ENCODE data around the gene LEPR.

The LEPR gene

GRCh38 chr1:65387821-65388220, 32.6 kb upstream of the LEPR start:
- Histone ChIP-seq H3K18ac (ENCODE audit: low read depth in 1 of 2, low read length in 2 of 2) (no peak overlapping the region), H4K8ac (ENCODE audit: low read length) (no peak overlapping the region), H3K27ac (ENCODE audit: low read length, poor library complexity, severe bottlenecking) (peak overlapping the region; percentile 12), H3K4ac (ENCODE audit: low read depth in 1 of 2, low read length in 2 of 2) (no peak overlapping the region), H3K79me1 (replicated peaks; ENCODE audit: low read length, poor library complexity, severe bottlenecking) (no peaks in the 10 kb centered on the region), H3K23ac (ENCODE audit: low read length in 2 of 2) (no peak overlapping the region), H3K4me3 (ENCODE audit: insufficient read depth in 1 of 2, low read depth in 1 of 2, low read length in 2 of 2) (no peak overlapping the region), H3K36me3 (ENCODE audit: control insufficient read depth in 1 of 2, insufficient read depth in 2 of 2, low read depth in 1 of 2, low read length in 2 of 2) (peaks cover 0 to 7% of the 10 kb centered on the region in 2 experiments), H3K9ac (ENCODE audit: low read length) (no peak overlapping the region), H3K4me2 (ENCODE audit: low read length, poor library complexity, severe bottlenecking) (no peak overlapping the region), H3K14ac (ENCODE audit: low read length in 2 of 2) (no peak overlapping the region), H2BK15ac (ENCODE audit: low read depth, poor library complexity, severe bottlenecking) (no peak overlapping the region), H3K9me3 (ENCODE audit: control insufficient read depth, low read length) (no peaks in the 10 kb centered on the region), H2BK120ac (ENCODE audit: low read depth, low read length) (no peak overlapping the region), H3K27me3 (ENCODE audit: control insufficient read depth in 1 of 2, insufficient read depth in 1 of 2, low read length in 2 of 2) (no peaks in the 10 kb centered on the region), H2BK12ac (ENCODE audit: low read length in 2 of 2) (no peak overlapping the region), H3K4me1 (ENCODE audit: control insufficient read depth, insufficient read depth, low read depth, low read length) (no peaks in the 10 kb centered on the region), H4K91ac (ENCODE audit: low read length) (no peak overlapping the region), H2BK5ac (ENCODE audit: low read depth, low read length, poor library complexity, severe bottlenecking) (no peak overlapping the region), H2AK5ac (ENCODE audit: low read length, severe bottlenecking) (no peak overlapping the region), H2AFZ (ENCODE audit: low read depth, low read length) (no peak overlapping the region)
- 89% methylated on average over 1 of the region's 2 CpGs for WGBS
- DNase-seq = no peak

- H2BK120ac ChIP-seq (ENCODE audit: low read depth, low read length) = no peak overlapping the region
- no peak overlapping the region for H3K4ac ChIP-seq (ENCODE audit: low read depth in 1 of 2, low read length in 2 of 2)
- no peak overlapping the region for H4K91ac ChIP-seq (ENCODE audit: low read length)
- H3K27me3 ChIP-seq (ENCODE audit: control insufficient read depth in 1 of 2, insufficient read depth in 1 of 2, low read length in 2 of 2) = no peaks in the 10 kb centered on the region
- H3K4me3 ChIP-seq (ENCODE audit: insufficient read depth in 1 of 2, low read depth in 1 of 2, low read length in 2 of 2) = no peak overlapping the region
- H3K4me2 ChIP-seq (ENCODE audit: low read length, poor library complexity, severe bottlenecking) = no peak overlapping the region
- no peaks in the 10 kb centered on the region for H3K9me3 ChIP-seq (ENCODE audit: control insufficient read depth, low read length)
- no peak overlapping the region for H3K23ac ChIP-seq (ENCODE audit: low read length in 2 of 2)
- H3K18ac ChIP-seq (ENCODE audit: low read depth in 1 of 2, low read length in 2 of 2) = no peak overlapping the region
- H2BK12ac ChIP-seq (ENCODE audit: low read length in 2 of 2) = no peak overlapping the region
- H2BK15ac ChIP-seq (ENCODE audit: low read depth, poor library complexity, severe bottlenecking) = no peak overlapping the region
- no peak overlapping the region for H4K8ac ChIP-seq (ENCODE audit: low read length)
- H3K14ac ChIP-seq (ENCODE audit: low read length in 2 of 2) = no peak overlapping the region
- H3K9ac ChIP-seq (ENCODE audit: low read length) = no peak overlapping the region
- H2AFZ ChIP-seq (ENCODE audit: low read depth, low read length) = no peak overlapping the region
- 100% methylated on average over 1 of the region's 3 CpGs for WGBS
- DNase-seq = no peak
- peaks cover 0 to 7% of the 10 kb centered on the region in 2 experiments for H3K36me3 ChIP-seq (ENCODE audit: control insufficient read depth in 1 of 2, insufficient read depth in 2 of 2, low read depth in 1 of 2, low read length in 2 of 2)
- no peak overlapping the region for H3K27ac ChIP-seq (ENCODE audit: low read length, poor library complexity, severe bottlenecking)
- no peaks in the 10 kb centered on the region for H3K79me1 ChIP-seq (replicated peaks; ENCODE audit: low read length, poor library complexity, severe bottlenecking)
- no peak overlapping the region for H2AK5ac ChIP-seq (ENCODE audit: low read length, severe bottlenecking)
- H3K4me1 ChIP-seq (ENCODE audit: control insufficient read depth, insufficient read depth, low read depth, low read length) = no peaks in the 10 kb centered on the region
- H2BK5ac ChIP-seq (ENCODE audit: low read depth, low read length, poor library complexity, severe bottlenecking) = no peak overlapping the region
Observed at GRCh38 chr1:65388908-65389695, 31.4 kb upstream of the LEPR start.

- 96% methylated on average over 7 of the region's 7 CpGs for WGBS
- Histone ChIP-seq H3K27me3 (ENCODE audit: control insufficient read depth in 1 of 2, insufficient read depth in 1 of 2, low read length in 2 of 2) (no peaks in the 10 kb centered on the region), H3K4me2 (ENCODE audit: low read length, poor library complexity, severe bottlenecking) (no peak overlapping the region), H3K14ac (ENCODE audit: low read length in 2 of 2) (no peak overlapping the region), H2BK120ac (ENCODE audit: low read depth, low read length) (no peak overlapping the region), H2BK5ac (ENCODE audit: low read depth, low read length, poor library complexity, severe bottlenecking) (no peak overlapping the region), H3K18ac (ENCODE audit: low read depth in 1 of 2, low read length in 2 of 2) (no peak overlapping the region), H3K36me3 (ENCODE audit: control insufficient read depth in 1 of 2, insufficient read depth in 2 of 2, low read depth in 1 of 2, low read length in 2 of 2) (peaks cover 0 to 5% of the 10 kb centered on the region in 2 experiments), H2AK5ac (ENCODE audit: low read length, severe bottlenecking) (no peak overlapping the region), H3K27ac (ENCODE audit: low read length, poor library complexity, severe bottlenecking) (no peak overlapping the region), H2BK15ac (ENCODE audit: low read depth, poor library complexity, severe bottlenecking) (no peak overlapping the region), H3K23ac (ENCODE audit: low read length in 2 of 2) (no peak overlapping the region), H3K9me3 (ENCODE audit: control insufficient read depth, low read length) (no peaks in the 10 kb centered on the region), H3K4me1 (ENCODE audit: control insufficient read depth, insufficient read depth, low read depth, low read length) (peaks cover 2% of the 10 kb centered on the region), H3K4me3 (ENCODE audit: insufficient read depth in 1 of 2, low read depth in 1 of 2, low read length in 2 of 2) (no peak overlapping the region), H4K8ac (ENCODE audit: low read length) (no peak overlapping the region), H2BK12ac (ENCODE audit: low read length in 2 of 2) (no peak overlapping the region), H3K4ac (ENCODE audit: low read depth in 1 of 2, low read length in 2 of 2) (no peak overlapping the region), H4K91ac (ENCODE audit: low read length) (no peak overlapping the region), H3K79me1 (replicated peaks; ENCODE audit: low read length, poor library complexity, severe bottlenecking) (no peaks in the 10 kb centered on the region), H3K9ac (ENCODE audit: low read length) (no peak overlapping the region), H2AFZ (ENCODE audit: low read depth, low read length) (no peak overlapping the region)
- DNase-seq = no peak
Observed at GRCh38 chr1:65392497-65392896, 28.0 kb upstream of the LEPR start.

GRCh38 chr1:65393347-65393746, 27.1 kb upstream of the LEPR start:
- peaks cover 2% of the 10 kb centered on the region for H3K4me1 ChIP-seq (ENCODE audit: control insufficient read depth, insufficient read depth, low read depth, low read length)
- H2BK12ac ChIP-seq (ENCODE audit: low read length in 2 of 2) = no peak overlapping the region
- no peak overlapping the region for H4K91ac ChIP-seq (ENCODE audit: low read length)
- H3K23ac ChIP-seq (ENCODE audit: low read length in 2 of 2) = no peak overlapping the region
- no peak overlapping the region for H2BK5ac ChIP-seq (ENCODE audit: low read depth, low read length, poor library complexity, severe bottlenecking)
- no peak overlapping the region for H2BK15ac ChIP-seq (ENCODE audit: low read depth, poor library complexity, severe bottlenecking)
- no peak overlapping the region for H3K14ac ChIP-seq (ENCODE audit: low read length in 2 of 2)
- H3K27ac ChIP-seq (ENCODE audit: low read length, poor library complexity, severe bottlenecking) = peak overlapping the region; percentile 15
- no peak overlapping the region for H3K4me3 ChIP-seq (ENCODE audit: insufficient read depth in 1 of 2, low read depth in 1 of 2, low read length in 2 of 2)
- H3K4ac ChIP-seq (ENCODE audit: low read depth in 1 of 2, low read length in 2 of 2) = no peak overlapping the region
- no peak overlapping the region for H3K18ac ChIP-seq (ENCODE audit: low read depth in 1 of 2, low read length in 2 of 2)
- H3K79me1 ChIP-seq (replicated peaks; ENCODE audit: low read length, poor library complexity, severe bottlenecking) = no peaks in the 10 kb centered on the region
- H2AK5ac ChIP-seq (ENCODE audit: low read length, severe bottlenecking) = no peak overlapping the region
- H3K9me3 ChIP-seq (ENCODE audit: control insufficient read depth, low read length) = no peaks in the 10 kb centered on the region
- H3K36me3 ChIP-seq (ENCODE audit: control insufficient read depth in 1 of 2, insufficient read depth in 2 of 2, low read depth in 1 of 2, low read length in 2 of 2) = peaks cover 0 to 5% of the 10 kb centered on the region in 2 experiments
- H2BK120ac ChIP-seq (ENCODE audit: low read depth, low read length) = no peak overlapping the region
- DNase-seq = peak; percentile 58
- H3K4me2 ChIP-seq (ENCODE audit: low read length, poor library complexity, severe bottlenecking) = no peak overlapping the region
- no peak overlapping the region for H3K9ac ChIP-seq (ENCODE audit: low read length)
- no peaks in the 10 kb centered on the region for H3K27me3 ChIP-seq (ENCODE audit: control insufficient read depth in 1 of 2, insufficient read depth in 1 of 2, low read length in 2 of 2)
- WGBS = 59% methylated on average over 2 of the region's 2 CpGs
- no peak overlapping the region for H4K8ac ChIP-seq (ENCODE audit: low read length)
- no peak overlapping the region for H2AFZ ChIP-seq (ENCODE audit: low read depth, low read length)
